GM21723 (cell line): Measurements from ENCODE around the gene C8G.

Experiments used
- ATAC-seq: cut with Tn5 transposase; IDR thresholded peaks from one replicate; pipeline ENCODE4 v1.9.1; 2021; ENCODE audit warnings: mild to moderate bottlenecking, moderate library complexity; ENCODE audit not compliant: unreplicated experiment

The C8G gene

GRCh38 chr9:136940526-136941230, 4.4 kb upstream of the C8G start:
- ATAC-seq, result no peak

GRCh38 chr9:136941231-136942111, 3.6 kb upstream of the C8G start:
- no peak for ATAC-seq

GRCh38 chr9:136942112-136942880, 2.7 kb upstream of the C8G start:
- ATAC-seq, result no peak

- no peak for ATAC-seq
Observed at GRCh38 chr9:136942881-136943230, 2.2 kb upstream of the C8G start.

GRCh38 chr9:136943291-136944211, 1.5 kb upstream of the C8G start:
- ATAC-seq, result peak; percentile 15

- peak; percentile 32 for ATAC-seq
Observed at GRCh38 chr9:136944212-136944518, 878 bp upstream of the C8G start.

- ATAC-seq, result no peak
Observed at GRCh38 chr9:136945333-136946227, 537 bp downstream of the C8G start.

- no peak for ATAC-seq
Observed at GRCh38 chr9:136946228-136947027, 1.4 kb downstream of the C8G start.

GRCh38 chr9:136947028-136947891, 2.2 kb downstream of the C8G start:
- no peak for ATAC-seq

- no peak for ATAC-seq
Observed at GRCh38 chr9:136947955-136948510, 3.0 kb downstream of the C8G start.

GRCh38 chr9:136949239-136949816, 4.3 kb downstream of the C8G start:
- ATAC-seq, result no peak

GRCh38 chr9:136949817-136950655, 5.0 kb downstream of the C8G start:
- ATAC-seq, result peak; percentile 67

- ATAC-seq, result no peak
Observed at GRCh38 chr9:136950656-136951276, 5.7 kb downstream of the C8G start.

GRCh38 chr9:136951541-136952320, 6.7 kb downstream of the C8G start, which contains the start of gene LCN12:
Gene LCN12, plus strand, starts transcription at chr9:136952273. Its CDS starts 55 bp downstream, at chr9:136952328.
- ATAC-seq, result no peak

GRCh38 chr9:136952321-136952850, 7.3 kb downstream of the C8G start:
- ATAC-seq, result no peak
